Measurements from ENCODE around the gene BEST1.

BEST1 gene

GRCh38 chr11:61923166-61924063 lies 26.7 kb upstream of the BEST1 start:
- H3K27ac ChIP-seq = peak overlapping the region; percentile 66
- H3K4me3 ChIP-seq (ENCODE audit: low read depth in 1 of 2, low read length in 1 of 2) = peak overlapping the region in 1 of 2 experiments; percentile 22
- no peaks in the 10 kb centered on the region for H3K36me3 ChIP-seq
- H3K27me3 ChIP-seq = peaks cover 9% of the 10 kb centered on the region
- H3K4me1 ChIP-seq (ENCODE audit: control insufficient read depth in 1 of 2, insufficient read depth in 1 of 2, low read depth in 1 of 2, low read length in 1 of 2) = peaks cover 34 to 43% of the 10 kb centered on the region in 2 experiments
- TF ChIP-seq CTCF (IDR thresholded peaks at IDR 0.05) = no peak
- no peaks in the 10 kb centered on the region for H3K9me3 ChIP-seq

- Histone ChIP-seq H3K9me3 (no peaks in the 10 kb centered on the region), H3K27ac (no peak overlapping the region), H3K36me3 (no peaks in the 10 kb centered on the region), H3K27me3 (peaks cover 3% of the 10 kb centered on the region), H3K4me3 (ENCODE audit: low read depth in 1 of 2, low read length in 1 of 2) (no peak overlapping the region), H3K4me1 (ENCODE audit: control insufficient read depth in 1 of 2, insufficient read depth in 1 of 2, low read depth in 1 of 2, low read length in 1 of 2) (peaks cover 28 to 37% of the 10 kb centered on the region in 2 experiments)
- no peak for TF ChIP-seq CTCF (IDR thresholded peaks at IDR 0.05)
Measured at GRCh38 chr11:61924064-61924455, 26.1 kb upstream of the BEST1 start.

- TF ChIP-seq CTCF (IDR thresholded peaks at IDR 0.05) = no peak
- H3K4me1 ChIP-seq (ENCODE audit: control insufficient read depth in 1 of 2, insufficient read depth in 1 of 2, low read depth in 1 of 2, low read length in 1 of 2) = peaks cover 28 to 30% of the 10 kb centered on the region in 2 experiments
- no peaks in the 10 kb centered on the region for H3K36me3 ChIP-seq
- no peaks in the 10 kb centered on the region for H3K27me3 ChIP-seq
- no peak overlapping the region for H3K27ac ChIP-seq
- H3K4me3 ChIP-seq (ENCODE audit: low read depth in 1 of 2, low read length in 1 of 2) = no peak overlapping the region
- no peaks in the 10 kb centered on the region for H3K9me3 ChIP-seq
Measured at GRCh38 chr11:61925736-61926135, 24.4 kb upstream of the BEST1 start.

GRCh38 chr11:61926235-61926634 lies 23.9 kb upstream of the BEST1 start:
- H3K4me3 ChIP-seq (ENCODE audit: low read depth in 1 of 2, low read length in 1 of 2) = no peak overlapping the region

GRCh38 chr11:61927501-61927900 lies 22.6 kb upstream of the BEST1 start:
- Histone ChIP-seq H3K4me3 (ENCODE audit: low read depth in 1 of 2, low read length in 1 of 2) (no peak overlapping the region), H3K27ac (no peak overlapping the region), H3K4me1 (ENCODE audit: control insufficient read depth in 1 of 2, insufficient read depth in 1 of 2, low read depth in 1 of 2, low read length in 1 of 2) (peaks cover 12 to 14% of the 10 kb centered on the region in 2 experiments), H3K36me3 (no peaks in the 10 kb centered on the region), H3K27me3 (no peaks in the 10 kb centered on the region), H3K9me3 (no peaks in the 10 kb centered on the region)
- TF ChIP-seq CTCF (IDR thresholded peaks at IDR 0.05) = no peak

More at GRCh38 chr11:61926235-61926634, 23.9 kb upstream of the BEST1 start:
- H3K9me3 ChIP-seq = no peaks in the 10 kb centered on the region
- no peak for TF ChIP-seq CTCF (IDR thresholded peaks at IDR 0.05)
- H3K36me3 ChIP-seq = no peaks in the 10 kb centered on the region
- H3K4me1 ChIP-seq (ENCODE audit: control insufficient read depth in 1 of 2, insufficient read depth in 1 of 2, low read depth in 1 of 2, low read length in 1 of 2) = peaks cover 25 to 27% of the 10 kb centered on the region in 2 experiments
- no peaks in the 10 kb centered on the region for H3K27me3 ChIP-seq
- H3K27ac ChIP-seq = no peak overlapping the region
